ENCODE measurements around the gene SLC39A9.
A peak's percentile ranks its signal among the peaks of the same experiment; 100 is the strongest.

Gene SLC39A9

DNA sequence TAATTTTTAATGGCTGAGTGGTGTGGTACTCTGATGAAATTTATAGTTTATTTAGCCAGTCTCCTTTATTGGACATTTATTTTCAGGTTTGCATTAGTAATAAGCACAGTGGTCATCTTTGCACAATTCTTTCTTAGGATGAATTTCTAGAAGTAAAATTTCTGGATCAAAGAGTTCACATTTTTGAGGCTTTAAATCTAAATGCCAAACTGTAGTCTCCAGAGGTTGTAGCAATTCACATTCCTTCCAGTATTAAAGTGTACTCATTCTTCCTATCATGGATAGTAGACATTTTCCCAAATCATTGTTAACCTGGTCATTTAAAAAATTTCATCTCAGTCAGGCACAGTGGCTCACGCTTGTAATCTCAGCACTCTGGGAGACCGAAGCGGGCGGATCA is 24.8 kb downstream of the SLC39A9 start:
- no peak for DNase-seq (ENCODE audit: low spot score)
- TF ChIP-seq, protein P1, sequence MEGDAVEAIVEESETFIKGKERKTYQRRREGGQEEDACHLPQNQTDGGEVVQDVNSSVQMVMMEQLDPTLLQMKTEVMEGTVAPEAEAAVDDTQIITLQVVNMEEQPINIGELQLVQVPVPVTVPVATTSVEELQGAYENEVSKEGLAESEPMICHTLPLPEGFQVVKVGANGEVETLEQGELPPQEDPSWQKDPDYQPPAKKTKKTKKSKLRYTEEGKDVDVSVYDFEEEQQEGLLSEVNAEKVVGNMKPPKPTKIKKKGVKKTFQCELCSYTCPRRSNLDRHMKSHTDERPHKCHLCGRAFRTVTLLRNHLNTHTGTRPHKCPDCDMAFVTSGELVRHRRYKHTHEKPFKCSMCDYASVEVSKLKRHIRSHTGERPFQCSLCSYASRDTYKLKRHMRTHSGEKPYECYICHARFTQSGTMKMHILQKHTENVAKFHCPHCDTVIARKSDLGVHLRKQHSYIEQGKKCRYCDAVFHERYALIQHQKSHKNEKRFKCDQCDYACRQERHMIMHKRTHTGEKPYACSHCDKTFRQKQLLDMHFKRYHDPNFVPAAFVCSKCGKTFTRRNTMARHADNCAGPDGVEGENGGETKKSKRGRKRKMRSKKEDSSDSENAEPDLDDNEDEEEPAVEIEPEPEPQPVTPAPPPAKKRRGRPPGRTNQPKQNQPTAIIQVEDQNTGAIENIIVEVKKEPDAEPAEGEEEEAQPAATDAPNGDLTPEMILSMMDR (IDR thresholded peaks at IDR 0.05; ENCODE audit: extremely low read depth, missing control alignments): no peak

DNA sequence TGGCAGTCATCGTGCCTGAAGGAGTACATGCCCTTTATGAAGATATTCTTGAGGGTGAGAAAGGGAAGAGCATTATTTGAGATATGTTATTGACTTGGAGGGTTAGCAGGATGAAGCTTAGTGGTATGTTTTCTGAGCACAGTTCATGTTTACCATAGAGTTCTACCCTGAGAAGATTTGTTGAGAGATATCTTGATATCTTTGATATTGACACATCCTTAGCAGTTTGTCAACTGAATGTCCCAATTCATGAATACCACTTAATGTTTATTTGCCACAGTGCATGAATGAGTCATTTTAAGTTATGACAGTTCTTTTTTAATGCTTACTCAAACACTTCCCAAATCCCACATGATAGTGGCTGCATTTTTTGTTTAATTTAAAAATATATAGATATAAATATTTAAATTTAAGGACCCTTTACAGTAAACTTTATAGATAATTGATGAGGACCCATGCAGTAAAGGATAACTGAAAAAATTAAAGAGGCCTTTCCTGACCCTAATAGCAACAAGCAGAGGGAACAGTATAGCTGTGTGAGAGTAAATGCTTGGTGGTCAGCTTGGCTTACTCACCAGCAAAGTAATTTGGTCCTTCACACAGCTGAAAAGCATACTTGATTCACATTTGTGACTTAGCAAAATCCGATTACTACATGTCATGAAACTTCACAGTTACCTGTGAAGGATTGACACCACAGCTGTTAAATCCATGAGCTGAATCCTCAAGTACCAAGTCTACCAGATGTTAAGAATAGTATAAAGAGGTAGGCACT is 25.8 kb downstream of the SLC39A9 start:
- no peak for DNase-seq (ENCODE audit: low spot score)
- TF ChIP-seq, protein P1 (IDR thresholded peaks at IDR 0.05; ENCODE audit: extremely low read depth, missing control alignments): no peak

DNA sequence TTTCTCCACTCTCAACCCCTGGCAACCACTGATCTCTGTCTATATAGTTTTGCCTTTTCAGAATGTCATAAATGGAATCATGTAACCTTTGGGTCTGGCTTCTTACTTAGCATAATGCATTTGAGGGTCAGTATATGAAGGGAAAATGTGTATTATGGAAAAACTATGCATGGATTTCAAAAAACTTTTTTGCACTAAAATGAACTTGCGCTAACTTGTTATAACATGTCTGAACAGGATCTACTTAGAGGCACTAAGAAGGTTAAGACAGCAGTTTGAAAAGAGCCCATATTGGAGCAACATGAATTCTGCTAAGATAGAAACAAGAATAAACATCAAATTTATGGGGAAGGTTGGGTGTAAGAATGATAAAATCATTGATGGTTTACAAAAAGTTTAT is 29.1 kb downstream of the SLC39A9 start:
- no peak for DNase-seq (ENCODE audit: low spot score)
- TF ChIP-seq, protein P1 (IDR thresholded peaks at IDR 0.05; ENCODE audit: extremely low read depth, missing control alignments): no peak

DNA sequence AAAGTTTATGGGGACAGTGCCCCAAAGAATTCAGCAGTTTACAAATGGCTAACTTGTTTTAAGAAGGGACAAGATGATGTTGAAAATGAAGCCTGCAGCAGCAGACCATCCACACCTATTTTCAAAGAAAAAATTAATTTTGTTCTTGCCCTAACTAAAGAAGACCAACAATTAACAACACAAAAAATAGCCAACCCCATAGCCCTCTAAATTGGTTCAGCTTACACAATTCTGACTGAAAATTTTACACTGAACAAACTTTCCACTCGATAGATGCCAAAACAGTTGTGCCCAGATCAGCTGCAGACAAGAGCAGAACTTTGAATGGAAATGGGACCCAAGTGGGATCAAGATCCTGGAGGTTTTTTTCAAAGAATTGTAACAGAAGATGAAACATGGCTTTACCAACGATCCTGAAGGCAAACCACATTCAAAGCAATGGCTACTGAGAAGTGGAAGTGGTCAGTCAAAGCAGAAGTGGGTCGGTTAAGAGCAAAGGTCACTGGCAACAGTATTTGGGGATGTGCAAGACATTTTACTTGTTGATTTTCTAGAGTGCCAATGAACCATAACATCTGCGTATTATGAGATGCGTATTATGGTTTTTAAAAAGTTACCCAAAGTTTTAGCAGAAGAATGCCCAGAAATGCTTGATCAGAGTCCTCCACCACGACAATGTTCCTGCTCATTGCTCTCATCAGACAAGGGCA is 30.0 kb downstream of the SLC39A9 start:
- DNase-seq (ENCODE audit: low spot score): peak; percentile 54
- TF ChIP-seq, protein P1 (IDR thresholded peaks at IDR 0.05; ENCODE audit: extremely low read depth, missing control alignments): no peak

DNA sequence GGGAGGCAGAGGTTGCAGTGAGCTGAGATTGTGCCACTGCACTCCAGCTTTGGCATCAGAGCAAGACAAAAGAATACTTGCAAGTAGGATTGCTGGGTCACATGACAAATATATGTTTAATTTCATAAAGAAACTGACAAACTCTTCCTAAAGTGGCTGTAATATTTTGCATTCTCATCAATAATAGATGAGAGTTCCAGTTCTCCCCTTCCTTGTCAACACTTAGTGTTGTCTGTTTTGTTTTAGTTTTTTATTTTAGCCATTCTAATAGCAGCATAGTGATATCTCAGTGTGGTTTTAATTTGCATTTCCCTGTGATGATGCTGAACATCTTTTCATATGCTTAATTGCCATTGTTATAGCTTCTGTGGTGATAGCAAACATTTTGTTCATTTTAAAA is 31.2 kb downstream of the SLC39A9 start:
- TF ChIP-seq, protein P1 (IDR thresholded peaks at IDR 0.05; ENCODE audit: extremely low read depth, missing control alignments): no peak
- no peak for DNase-seq (ENCODE audit: low spot score)

DNA sequence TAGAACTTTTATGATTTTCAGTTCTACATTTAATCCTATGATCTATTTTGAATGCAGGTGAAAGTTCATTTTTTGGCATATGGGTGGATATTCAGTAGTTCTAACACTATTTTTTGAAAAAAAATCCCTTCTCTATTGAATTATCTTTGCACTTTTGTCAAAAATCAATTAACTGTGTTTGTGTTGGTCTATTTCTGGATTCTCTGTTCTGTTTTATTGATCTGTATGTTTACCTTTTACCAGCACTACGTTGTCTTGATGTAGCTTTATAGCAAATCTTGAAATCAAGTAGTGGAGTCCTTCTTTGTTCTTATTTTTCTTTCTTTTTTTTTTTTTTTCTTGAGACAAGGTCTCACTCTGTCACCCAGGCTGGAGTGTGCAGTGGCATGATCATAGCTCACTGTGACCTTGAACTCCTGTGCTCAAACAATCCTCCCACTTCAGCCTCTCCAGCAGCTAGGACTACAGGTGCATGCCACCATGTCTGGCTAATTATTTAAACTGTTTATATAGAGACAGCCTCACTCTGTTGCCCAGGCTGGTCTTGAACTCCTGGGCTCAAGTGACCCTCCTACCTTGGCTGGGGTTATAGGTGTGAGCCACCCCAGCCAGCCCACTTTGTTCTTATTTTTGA is 31.9 kb downstream of the SLC39A9 start:
- TF ChIP-seq, protein P1 (IDR thresholded peaks at IDR 0.05; ENCODE audit: extremely low read depth, missing control alignments): no peak
- DNase-seq (ENCODE audit: low spot score): no peak

DNA sequence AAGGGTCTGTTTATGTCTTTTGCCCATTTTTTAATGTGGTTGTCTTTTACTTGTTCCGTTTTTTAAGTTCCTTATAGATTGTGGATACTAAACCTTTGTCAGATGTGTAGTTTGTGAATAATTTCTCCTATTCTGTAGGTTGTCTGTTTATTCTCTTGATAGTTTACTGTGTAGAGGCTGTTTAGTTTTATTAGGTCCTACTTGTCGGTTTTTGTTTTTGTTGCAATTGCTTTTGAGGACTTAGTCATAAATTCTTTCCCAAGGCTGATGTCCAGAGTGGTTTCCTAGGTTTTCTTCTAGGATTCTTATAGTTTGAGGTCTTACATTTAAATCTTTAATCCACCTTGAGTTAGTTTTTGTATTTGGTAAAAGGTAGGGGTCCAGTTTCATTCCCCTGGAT is 33.9 kb downstream of the SLC39A9 start:
- TF ChIP-seq, protein P1 (IDR thresholded peaks at IDR 0.05; ENCODE audit: extremely low read depth, missing control alignments): no peak
- no peak for DNase-seq (ENCODE audit: low spot score)

All from GM20000 (cell line).